SK-N-SH (cell line): ENCODE results near the gene MGAT5B. TPM values are rescaled to one million over a fixed set of nuclear protein-coding genes. Genes with fewer than 3 reads are reported as not detected.

Experiments
- CTCF ChIA-PET: fragments of 300-600, 350-600 bp; formaldehyde crosslinking; extraction: SDS; loops from one replicate; lab custom pipeline; 2021; lab: Yijun Ruan, JAX
- POLR2A ChIA-PET: fragments of 350-600 bp; sonication (Branson Sonifier 250); formaldehyde crosslinking; extraction: SDS; loops from one replicate; lab custom pipeline; 2020; ENCODE audit warnings: antibody characterized with exemption, inconsistent platforms; lab: Yijun Ruan, JAX
- DNase-seq: peaks from one replicate; pipeline ENCODE4 v3.0.0; 2012
- H2AFZ ChIP-seq: fragments of 200-600 bp; sonication (generic); 2 replicates; pipeline ENCODE4 v1.8.1; 2016; ENCODE audit warnings: antibody characterized with exemption, mild to moderate bottlenecking, low read depth
- H3F3A ChIP-seq: fragments of 200-600 bp; sonication (generic); replicated peaks from 2 replicates; pipeline ENCODE3; 2016; ENCODE audit warnings: antibody characterized with exemption, mild to moderate bottlenecking; ENCODE audit not compliant: insufficient read depth
- H3K27ac ChIP-seq, 2 experiments: fragments of 200-500 bp in 1 of 2; fragments of 200-600 bp in 1 of 2; sonication (Bioruptor generic) in 1 of 2; sonication (generic), shearing (Covaris generic) in 1 of 2; 2 replicates each; pipeline versions ENCODE4 v1.5.1 to v1.6.1; 2014 to 2016; ENCODE audit warnings: low read depth in 2 of 2, inconsistent platforms in 1 of 2, low read length in 1 of 2, mild to moderate bottlenecking in 1 of 2, mixed read lengths in 1 of 2
- H3K27me3 ChIP-seq: fragments of 200-600 bp; sonication (generic), shearing (Covaris generic); 2 replicates; pipeline ENCODE4 v1.6.1; 2016; ENCODE audit warnings: mixed run types; ENCODE audit not compliant: insufficient read depth
- H3K36me3 ChIP-seq, 2 experiments: fragments of 200-500 bp in 1 of 2; fragments of 200-600 bp in 1 of 2; sonication (Bioruptor generic) in 1 of 2; sonication (generic) in 1 of 2; replicated peaks in 1 of 2; 2 replicates each; pipeline versions ENCODE3 to v1.5.1; 2014 to 2016; ENCODE audit warnings: low read length in 1 of 2, mild to moderate bottlenecking in 1 of 2; ENCODE audit not compliant: insufficient read depth in 2 of 2, control insufficient read depth in 1 of 2
- H3K4me1 ChIP-seq, 2 experiments: fragments of 200-500 bp in 1 of 2; fragments of 200-600 bp in 1 of 2; sonication (Bioruptor generic) in 1 of 2; sonication (generic), shearing (Covaris generic) in 1 of 2; 2 replicates each; pipeline versions ENCODE4 v1.5.1 to v1.6.1; 2014 to 2016; ENCODE audit warnings: low read depth in 1 of 2, low read length in 1 of 2, mixed run types in 1 of 2; ENCODE audit not compliant: insufficient read depth in 2 of 2, control insufficient read depth in 1 of 2
- H3K4me2 ChIP-seq: fragments of 200-600 bp; sonication (generic), shearing (Covaris generic); 2 replicates; pipeline ENCODE4 v1.6.1; 2017; ENCODE audit warnings: mixed run types
- H3K4me3 ChIP-seq, 2 experiments: fragments of 200-500 bp in 1 of 2; fragments of 200-600 bp in 1 of 2; sonication (Bioruptor generic) in 1 of 2; sonication (generic), shearing (Covaris generic) in 1 of 2; 2 replicates each; pipeline versions ENCODE4 v1.5.1 to v1.8.1; 2014 to 2016; ENCODE audit warnings: low read depth in 2 of 2, inconsistent platforms in 1 of 2, low read length in 1 of 2, mild to moderate bottlenecking in 1 of 2, mixed read lengths in 1 of 2, moderate library complexity in 1 of 2
- H3K79me2 ChIP-seq: fragments of 200-600 bp; sonication (generic); 2 replicates; pipeline ENCODE4 v1.8.1; 2017; ENCODE audit warnings: mild to moderate bottlenecking; ENCODE audit not compliant: insufficient read depth
- H3K9ac ChIP-seq: fragments of 200-600 bp; sonication (generic); 2 replicates; pipeline ENCODE4 v1.6.1; 2017; ENCODE audit warnings: mixed run types
- H3K9me2 ChIP-seq: fragments of 200-600 bp; sonication (generic); 2 replicates; pipeline ENCODE4 v1.6.1; 2017; ENCODE audit warnings: mixed run types
- H3K9me3 ChIP-seq: fragments of 200-600 bp; sonication (generic); 2 replicates; pipeline ENCODE4 v1.6.1; 2017; ENCODE audit warnings: mixed run types, mild to moderate bottlenecking, moderate library complexity
- H4K20me1 ChIP-seq: fragments of 200-600 bp; sonication (generic); 2 replicates; pipeline ENCODE4 v1.6.1; 2017; ENCODE audit warnings: mild to moderate bottlenecking, mixed run types; ENCODE audit not compliant: insufficient read depth
- EZH2phosphoT487 ChIP-seq: fragments of 200-600 bp; sonication (generic); IDR thresholded peaks from 2 replicates; pipeline ENCODE4 v1.6.1; 2017; ENCODE audit warnings: low read depth, mixed run types, mild to moderate bottlenecking, antibody characterized with exemption, moderate library complexity, borderline replicate concordance
- FOSL2 ChIP-seq: IDR thresholded peaks from 2 replicates; pipeline ENCODE4 v1.4.0; 2012; ENCODE audit warnings: low read depth, mild to moderate bottlenecking, moderate library complexity, borderline replicate concordance
- FOXJ3 ChIP-seq: sonication (generic); formaldehyde crosslinking; IDR thresholded peaks from 2 replicates; pipeline ENCODE4 v1.5.1; 2020; ENCODE audit warnings: mild to moderate bottlenecking, missing genetic modification reagents
- FOXM1 ChIP-seq: IDR thresholded peaks from 2 replicates; pipeline ENCODE4 v1.4.0; 2012; ENCODE audit warnings: low read depth, mild to moderate bottlenecking
- GATA2 ChIP-seq: sonication (generic); formaldehyde crosslinking; IDR thresholded peaks from 2 replicates; pipeline ENCODE4 v1.5.0; 2020; ENCODE audit warnings: mild to moderate bottlenecking, missing genetic modification reagents
- JUND ChIP-seq: IDR thresholded peaks from 2 replicates; pipeline ENCODE4 v1.4.0; 2012
- MEF2A ChIP-seq: IDR thresholded peaks from 2 replicates; pipeline ENCODE4 v1.4.0; 2012; ENCODE audit warnings: low read depth, borderline replicate concordance
- MXI1 ChIP-seq: IDR thresholded peaks from 2 replicates; pipeline ENCODE4 v1.6.1; 2012; ENCODE audit warnings: mild to moderate bottlenecking, low read depth, low read length, improper control_type of control experiment
- NFIC ChIP-seq: IDR thresholded peaks from 2 replicates; pipeline ENCODE4 v1.4.0; 2012; ENCODE audit warnings: borderline replicate concordance
- NRF1 ChIP-seq: IDR thresholded peaks from 2 replicates; pipeline ENCODE4 v1.6.1; 2012; ENCODE audit warnings: low read depth, mild to moderate bottlenecking, low read length
- POLR2AphosphoS5 ChIP-seq: IDR thresholded peaks from 2 replicates; pipeline ENCODE4 v1.6.1; 2012; ENCODE audit warnings: low read depth, low read length
- RFX5 ChIP-seq: IDR thresholded peaks from 2 replicates; pipeline ENCODE4 v1.6.1; 2012; ENCODE audit warnings: mild to moderate bottlenecking, improper control_type of control experiment, low read length
- RXRA ChIP-seq: IDR thresholded peaks from 2 replicates; pipeline ENCODE4 v1.4.0; 2012; ENCODE audit warnings: low read depth, mild to moderate bottlenecking, borderline replicate concordance
- TEAD4 ChIP-seq: IDR thresholded peaks from 2 replicates; pipeline ENCODE4 v1.4.0; 2012; ENCODE audit warnings: mild to moderate bottlenecking, borderline replicate concordance; ENCODE audit not compliant: insufficient read depth
- WGBS: methylation state at CpG from one replicate; pipeline ENCODE4 v1.1.6; 2017; ENCODE audit warnings: low lambda C conversion rate; 5-methylcytosine and 5-hydroxymethylcytosine counted together
- polyA plus RNA-seq, 3 experiments: library from polyadenylated mRNA; depleted of rRNA; stranded (reverse); fragments of >200 nt; gene quantifications; 2 replicates each; pipeline ENCODE4 v1.2.3, GENCODE V29; 2012
- TF ChIP-seq, protein P1 (sequence below): IDR thresholded peaks from 2 replicates; pipeline ENCODE4 v1.4.0; 2012; ENCODE audit warnings: low read depth, borderline replicate concordance
- TF ChIP-seq, protein P2 (sequence below): fragments of 150-350 bp; IDR thresholded peaks from 2 replicates; pipeline ENCODE4 v1.6.1; 2017; ENCODE audit warnings: antibody characterized with exemption, low read length, low read depth, borderline replicate concordance
- TF ChIP-seq, protein P3 (sequence below): IDR thresholded peaks from 2 replicates; pipeline ENCODE4; 2012
- TF ChIP-seq, protein P4 (sequence below): fragments of 200-600 bp; sonication (generic); IDR thresholded peaks from 2 replicates; pipeline ENCODE4 v1.6.1; 2017; ENCODE audit warnings: antibody characterized with exemption, mild to moderate bottlenecking, moderate library complexity

Gene MGAT5B
- polyA plus RNA-seq, 1 of the 3 experiments (the other 2 are of a cell fraction), result 13.8 TPM

DNA sequence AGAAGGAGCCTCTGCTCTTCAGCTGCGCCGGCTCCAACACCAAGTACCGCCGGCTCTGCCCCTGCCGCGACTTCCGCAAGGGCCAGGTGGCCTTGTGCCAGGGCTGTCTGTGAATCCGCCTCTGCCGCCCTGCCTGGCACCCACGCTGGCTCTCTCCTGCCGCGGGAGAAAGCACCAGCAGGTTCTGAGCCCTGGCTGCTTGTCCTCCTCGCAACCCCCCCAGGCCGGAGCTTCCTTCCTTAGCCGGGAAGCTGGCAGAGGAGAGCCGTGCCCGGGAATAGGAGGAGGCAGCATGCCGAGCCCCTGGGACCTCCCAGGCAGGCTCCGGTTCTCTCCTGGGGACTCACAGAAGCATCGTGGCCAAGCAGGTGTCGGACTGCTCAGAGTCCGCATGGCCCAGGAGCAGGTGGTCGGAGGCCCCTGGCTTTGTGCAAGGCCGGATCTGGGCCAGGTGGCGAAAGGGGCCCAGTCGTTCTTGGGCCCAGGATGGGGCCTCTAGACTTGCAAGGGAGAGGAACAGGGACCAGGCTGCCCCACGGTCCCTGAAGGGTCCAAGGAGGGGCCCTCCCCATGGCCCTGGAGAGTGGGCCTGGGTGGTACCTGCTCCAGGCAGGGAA lies 80.6 kb downstream of the MGAT5B start:
- Histone ChIP-seq H3K27me3 (no peaks in the 10 kb centered on the region), H3K79me2 (no peaks in the 10 kb centered on the region), H3K4me2 (no peak overlapping the region), H3K4me1 (peaks cover 0 to 11% of the 10 kb centered on the region in 2 experiments; a peak in 1 of 4 replicates), H3K9ac (no peak overlapping the region)
- WGBS, result 93% methylated on average over 14 of the region's 27 CpGs
- no peak for DNase-seq
- TF ChIP-seq NFIC, result no peak
- TF ChIP-seq FOSL2, result no peak
- TF ChIP-seq, protein P1, sequence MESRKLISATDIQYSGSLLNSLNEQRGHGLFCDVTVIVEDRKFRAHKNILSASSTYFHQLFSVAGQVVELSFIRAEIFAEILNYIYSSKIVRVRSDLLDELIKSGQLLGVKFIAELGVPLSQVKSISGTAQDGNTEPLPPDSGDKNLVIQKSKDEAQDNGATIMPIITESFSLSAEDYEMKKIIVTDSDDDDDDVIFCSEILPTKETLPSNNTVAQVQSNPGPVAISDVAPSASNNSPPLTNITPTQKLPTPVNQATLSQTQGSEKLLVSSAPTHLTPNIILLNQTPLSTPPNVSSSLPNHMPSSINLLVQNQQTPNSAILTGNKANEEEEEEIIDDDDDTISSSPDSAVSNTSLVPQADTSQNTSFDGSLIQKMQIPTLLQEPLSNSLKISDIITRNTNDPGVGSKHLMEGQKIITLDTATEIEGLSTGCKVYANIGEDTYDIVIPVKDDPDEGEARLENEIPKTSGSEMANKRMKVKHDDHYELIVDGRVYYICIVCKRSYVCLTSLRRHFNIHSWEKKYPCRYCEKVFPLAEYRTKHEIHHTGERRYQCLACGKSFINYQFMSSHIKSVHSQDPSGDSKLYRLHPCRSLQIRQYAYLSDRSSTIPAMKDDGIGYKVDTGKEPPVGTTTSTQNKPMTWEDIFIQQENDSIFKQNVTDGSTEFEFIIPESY, result no peak
- TF ChIP-seq FOXM1, result no peak
- no peak for TF ChIP-seq GATA2
- no peak for TF ChIP-seq POLR2AphosphoS5
- TF ChIP-seq JUND, result no peak
- TF ChIP-seq MEF2A, result no peak
- no peak for TF ChIP-seq EZH2phosphoT487
- no peak for TF ChIP-seq FOXJ3 (CRISPR knock-in tag)
- no peak for TF ChIP-seq RXRA
- TF ChIP-seq TEAD4, result no peak
- no peak for TF ChIP-seq NRF1
- TF ChIP-seq, protein P2, sequence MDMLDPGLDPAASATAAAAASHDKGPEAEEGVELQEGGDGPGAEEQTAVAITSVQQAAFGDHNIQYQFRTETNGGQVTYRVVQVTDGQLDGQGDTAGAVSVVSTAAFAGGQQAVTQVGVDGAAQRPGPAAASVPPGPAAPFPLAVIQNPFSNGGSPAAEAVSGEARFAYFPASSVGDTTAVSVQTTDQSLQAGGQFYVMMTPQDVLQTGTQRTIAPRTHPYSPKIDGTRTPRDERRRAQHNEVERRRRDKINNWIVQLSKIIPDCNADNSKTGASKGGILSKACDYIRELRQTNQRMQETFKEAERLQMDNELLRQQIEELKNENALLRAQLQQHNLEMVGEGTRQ, result no peak
- TF ChIP-seq, protein P3, sequence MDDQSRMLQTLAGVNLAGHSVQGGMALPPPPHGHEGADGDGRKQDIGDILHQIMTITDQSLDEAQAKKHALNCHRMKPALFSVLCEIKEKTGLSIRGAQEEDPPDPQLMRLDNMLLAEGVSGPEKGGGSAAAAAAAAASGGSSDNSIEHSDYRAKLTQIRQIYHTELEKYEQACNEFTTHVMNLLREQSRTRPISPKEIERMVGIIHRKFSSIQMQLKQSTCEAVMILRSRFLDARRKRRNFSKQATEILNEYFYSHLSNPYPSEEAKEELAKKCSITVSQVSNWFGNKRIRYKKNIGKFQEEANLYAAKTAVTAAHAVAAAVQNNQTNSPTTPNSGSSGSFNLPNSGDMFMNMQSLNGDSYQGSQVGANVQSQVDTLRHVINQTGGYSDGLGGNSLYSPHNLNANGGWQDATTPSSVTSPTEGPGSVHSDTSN, result no peak
- TF ChIP-seq, protein P4, sequence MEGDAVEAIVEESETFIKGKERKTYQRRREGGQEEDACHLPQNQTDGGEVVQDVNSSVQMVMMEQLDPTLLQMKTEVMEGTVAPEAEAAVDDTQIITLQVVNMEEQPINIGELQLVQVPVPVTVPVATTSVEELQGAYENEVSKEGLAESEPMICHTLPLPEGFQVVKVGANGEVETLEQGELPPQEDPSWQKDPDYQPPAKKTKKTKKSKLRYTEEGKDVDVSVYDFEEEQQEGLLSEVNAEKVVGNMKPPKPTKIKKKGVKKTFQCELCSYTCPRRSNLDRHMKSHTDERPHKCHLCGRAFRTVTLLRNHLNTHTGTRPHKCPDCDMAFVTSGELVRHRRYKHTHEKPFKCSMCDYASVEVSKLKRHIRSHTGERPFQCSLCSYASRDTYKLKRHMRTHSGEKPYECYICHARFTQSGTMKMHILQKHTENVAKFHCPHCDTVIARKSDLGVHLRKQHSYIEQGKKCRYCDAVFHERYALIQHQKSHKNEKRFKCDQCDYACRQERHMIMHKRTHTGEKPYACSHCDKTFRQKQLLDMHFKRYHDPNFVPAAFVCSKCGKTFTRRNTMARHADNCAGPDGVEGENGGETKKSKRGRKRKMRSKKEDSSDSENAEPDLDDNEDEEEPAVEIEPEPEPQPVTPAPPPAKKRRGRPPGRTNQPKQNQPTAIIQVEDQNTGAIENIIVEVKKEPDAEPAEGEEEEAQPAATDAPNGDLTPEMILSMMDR, result no peak
- no peak for TF ChIP-seq MXI1
- TF ChIP-seq RFX5, result no peak
- TF ChIP-seq, all 33 proteins: peak for 0
- Histone ChIP-seq H3K9me3 (no peaks in the 10 kb centered on the region), H3K27ac (no peak overlapping the region), H4K20me1 (no peaks in the 10 kb centered on the region), H2AFZ (no peak overlapping the region), H3K4me3 (no peak overlapping the region), H3F3A (no peaks in the 10 kb centered on the region), H3K36me3 (no peaks in the 10 kb centered on the region), H3K9me2 (no peaks in the 10 kb centered on the region)
- CTCF ChIA-PET, result interaction anchor here (1.2 to 1.5 kb wide), 2 partner anchors 107 to 132 kb away, joined by 3 read pairs; no protein-coding TSS in a partner anchor
- POLR2A ChIA-PET, result no interaction called here
